MM.1S (cell line): ENCODE data around the gene CBX6.

Experiments used
- EZH2 ChIP-seq: fragments of 300-600 bp; sonication (generic); optimal IDR thresholded peaks from 2 replicates; pipeline ENCODE3; 2017; ENCODE audit warnings: low read depth, mild to moderate bottlenecking, antibody characterized with exemption, low read length, mixed read lengths
- TF ChIP-seq, protein P1 (sequence below): fragments of 300-600 bp; sonication (generic); IDR thresholded peaks from 2 replicates; pipeline ENCODE4 v1.5.1; 2016; ENCODE audit warnings: antibody characterized with exemption, low read length, mixed read lengths

DNA sequence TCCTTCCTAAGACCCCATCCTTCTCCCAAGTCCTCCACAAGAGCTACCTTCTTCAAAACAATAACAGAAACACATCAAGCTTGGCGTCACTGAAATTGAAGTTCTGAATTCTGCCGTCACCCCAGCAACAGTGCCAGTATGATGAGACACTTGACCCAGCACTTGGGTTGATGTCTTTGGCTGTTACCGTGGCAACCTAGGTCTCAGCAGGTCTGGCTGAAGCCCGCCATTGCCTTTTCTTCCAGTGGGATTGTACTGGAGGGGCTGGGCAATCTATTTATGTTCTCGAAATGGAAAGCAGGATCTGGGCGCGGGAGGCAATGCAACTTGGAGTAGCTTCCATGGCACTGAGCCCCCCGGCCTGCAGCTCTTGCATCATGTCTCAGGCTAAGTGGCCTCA is 52.0 kb downstream of the CBX6 start:
- TF ChIP-seq, protein P1, sequence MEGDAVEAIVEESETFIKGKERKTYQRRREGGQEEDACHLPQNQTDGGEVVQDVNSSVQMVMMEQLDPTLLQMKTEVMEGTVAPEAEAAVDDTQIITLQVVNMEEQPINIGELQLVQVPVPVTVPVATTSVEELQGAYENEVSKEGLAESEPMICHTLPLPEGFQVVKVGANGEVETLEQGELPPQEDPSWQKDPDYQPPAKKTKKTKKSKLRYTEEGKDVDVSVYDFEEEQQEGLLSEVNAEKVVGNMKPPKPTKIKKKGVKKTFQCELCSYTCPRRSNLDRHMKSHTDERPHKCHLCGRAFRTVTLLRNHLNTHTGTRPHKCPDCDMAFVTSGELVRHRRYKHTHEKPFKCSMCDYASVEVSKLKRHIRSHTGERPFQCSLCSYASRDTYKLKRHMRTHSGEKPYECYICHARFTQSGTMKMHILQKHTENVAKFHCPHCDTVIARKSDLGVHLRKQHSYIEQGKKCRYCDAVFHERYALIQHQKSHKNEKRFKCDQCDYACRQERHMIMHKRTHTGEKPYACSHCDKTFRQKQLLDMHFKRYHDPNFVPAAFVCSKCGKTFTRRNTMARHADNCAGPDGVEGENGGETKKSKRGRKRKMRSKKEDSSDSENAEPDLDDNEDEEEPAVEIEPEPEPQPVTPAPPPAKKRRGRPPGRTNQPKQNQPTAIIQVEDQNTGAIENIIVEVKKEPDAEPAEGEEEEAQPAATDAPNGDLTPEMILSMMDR: no peak
- TF ChIP-seq EZH2: no peak
